GM18861 (cell line): ENCODE data around the gene G6PC3.

Experiments
- ATAC-seq: cut with Tn5 transposase; IDR thresholded peaks from one replicate; pipeline ENCODE4 v1.9.1; 2021; ENCODE audit not compliant: unreplicated experiment

Gene G6PC3

GRCh38 chr17:44059101-44059892 is 11.2 kb upstream of the G6PC3 start:
- no peak for ATAC-seq

GRCh38 chr17:44061446-44061845 is 9.1 kb upstream of the G6PC3 start:
- no peak for ATAC-seq

- no peak for ATAC-seq
Observed at GRCh38 chr17:44062871-44063270, 7.7 kb upstream of the G6PC3 start.

DNA sequence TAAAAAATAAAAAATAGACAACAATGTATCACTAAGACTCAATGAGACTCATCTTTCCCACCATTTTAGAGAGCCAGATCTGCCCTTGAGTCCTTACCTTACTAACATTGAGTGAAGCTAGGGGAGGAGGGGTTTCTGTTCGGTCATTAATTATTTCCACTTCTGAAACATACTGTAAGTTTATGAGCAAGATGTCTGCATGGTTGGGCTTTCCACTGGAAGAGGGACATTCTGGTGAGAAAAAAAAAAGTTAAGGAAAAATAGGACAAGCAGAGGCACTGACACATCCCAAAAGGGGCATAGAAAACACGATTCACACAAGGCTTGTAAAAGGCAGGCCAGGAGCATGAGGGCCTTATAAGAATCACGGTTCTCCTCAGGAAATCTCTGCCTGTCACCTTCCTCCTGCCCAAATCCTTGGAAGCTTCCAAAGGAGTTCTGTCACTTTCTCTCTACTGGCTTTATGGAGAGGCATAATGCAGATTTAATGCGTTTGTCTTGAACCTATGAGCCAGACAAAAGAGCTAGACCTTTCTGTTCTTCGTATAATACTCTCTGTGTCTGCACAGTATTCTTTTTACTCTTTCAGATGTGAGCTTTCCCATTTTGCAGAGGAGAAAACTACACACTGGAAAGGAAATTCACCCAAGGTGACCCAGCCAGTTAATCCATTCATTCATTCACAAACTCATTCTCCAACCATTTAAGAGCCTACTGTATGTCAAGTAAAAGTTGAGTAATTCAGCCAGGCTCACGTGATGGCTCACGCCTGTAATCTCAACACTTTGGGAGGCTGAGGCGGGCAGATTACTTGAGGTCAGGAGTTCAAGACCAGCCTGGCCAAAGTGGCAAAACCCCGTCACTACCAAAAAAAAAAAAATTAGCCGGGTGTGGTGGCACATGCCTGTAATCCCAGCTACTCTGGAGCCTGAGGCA is 6.6 kb upstream of the G6PC3 start:
- no peak for ATAC-seq

- no peak for ATAC-seq
Observed at GRCh38 chr17:44065668-44066203, 4.8 kb upstream of the G6PC3 start.

- peak; percentile 56 for ATAC-seq
Observed at GRCh38 chr17:44066204-44066930, 4.2 kb upstream of the G6PC3 start, which contains the start of gene LSM12. TSS of gene LSM12 (minus strand) at chr17:44066671. CDS start at chr17:44066587, 84 bp downstream.

- ATAC-seq: no peak
Observed at GRCh38 chr17:44067545-44067940, 3.0 kb upstream of the G6PC3 start.

- ATAC-seq: peak; percentile 3
Observed at GRCh38 chr17:44069974-44070454, 521 bp upstream of the G6PC3 start.

- no peak for ATAC-seq
Observed at GRCh38 chr17:44071198-44071520, 624 bp downstream of the G6PC3 start.

DNA sequence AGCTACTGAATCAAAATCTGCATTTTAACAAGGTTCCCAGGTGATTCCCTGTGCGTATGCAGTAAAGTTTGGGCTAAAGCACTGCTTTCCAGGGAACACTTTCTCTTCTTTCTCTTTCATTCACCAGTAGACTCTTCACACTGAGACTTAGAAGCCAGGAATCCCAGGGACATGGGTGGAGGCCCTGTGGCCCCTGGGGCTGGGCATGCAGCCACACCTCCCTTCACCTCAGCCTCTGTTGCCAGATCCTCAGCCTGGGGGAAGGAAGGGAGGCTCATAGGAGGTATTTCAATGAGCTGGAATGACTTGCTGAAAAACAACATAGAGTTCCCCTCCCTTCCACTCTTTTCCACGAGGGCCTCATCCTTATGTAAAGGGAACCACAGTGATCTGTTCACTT is 1.2 kb downstream of the G6PC3 start:
- no peak for ATAC-seq

DNA sequence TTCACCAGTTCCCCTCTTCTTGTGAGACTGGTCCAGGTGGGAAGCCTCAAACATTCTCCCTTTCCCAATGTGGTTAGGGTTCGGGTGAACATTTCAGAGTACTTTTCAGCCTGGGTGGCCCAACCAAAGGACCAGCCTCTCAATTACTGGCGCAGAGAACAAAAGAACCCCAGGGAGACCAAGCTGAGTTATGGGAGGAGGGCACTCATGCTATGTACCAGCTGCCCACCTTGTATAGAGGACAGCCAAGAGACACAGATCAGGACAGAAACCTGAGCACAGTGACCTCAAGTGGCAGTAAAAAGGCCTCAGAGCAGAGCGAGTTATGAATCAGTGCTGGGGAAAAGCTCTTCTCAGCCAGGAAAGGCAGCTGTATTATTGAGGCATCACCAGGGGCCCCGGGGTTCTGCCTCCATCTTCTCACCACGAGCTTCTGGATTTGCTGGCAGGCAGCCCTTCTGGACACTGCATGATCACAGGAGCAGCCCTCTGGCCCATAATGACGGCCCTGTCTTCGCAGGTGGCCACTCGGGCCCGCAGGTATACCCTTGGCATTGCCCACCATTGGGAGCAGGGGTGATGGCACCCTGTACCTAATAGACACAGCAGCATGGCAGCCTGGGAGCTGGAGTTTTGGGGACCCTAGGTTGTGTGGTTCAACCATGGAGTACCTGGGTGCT is 3.8 kb downstream of the G6PC3 start:
- ATAC-seq: no peak

- ATAC-seq: no peak
Observed at GRCh38 chr17:44074911-44075285, 4.4 kb downstream of the G6PC3 start.

- ATAC-seq: no peak
Observed at GRCh38 chr17:44075598-44076293, 5.2 kb downstream of the G6PC3 start.

- ATAC-seq: no peak
Observed at GRCh38 chr17:44076716-44077594, 6.4 kb downstream of the G6PC3 start.

DNA sequence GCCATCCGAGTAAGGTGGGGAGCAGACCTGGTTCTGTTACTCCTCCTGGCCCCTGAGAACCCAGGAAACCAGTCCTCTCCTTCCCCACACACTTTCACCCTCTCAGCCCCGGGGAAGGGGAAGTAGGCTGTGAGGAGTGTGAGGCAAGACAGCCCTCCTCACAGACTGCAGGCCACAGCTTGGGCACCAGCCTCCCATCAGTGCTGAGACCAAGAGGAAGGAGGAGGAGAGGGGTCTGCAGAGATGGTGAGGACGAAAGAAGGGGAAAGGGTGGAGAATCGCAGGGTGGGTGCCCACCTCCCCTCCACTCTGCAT is 7.0 kb downstream of the G6PC3 start:
- ATAC-seq: no peak

DNA sequence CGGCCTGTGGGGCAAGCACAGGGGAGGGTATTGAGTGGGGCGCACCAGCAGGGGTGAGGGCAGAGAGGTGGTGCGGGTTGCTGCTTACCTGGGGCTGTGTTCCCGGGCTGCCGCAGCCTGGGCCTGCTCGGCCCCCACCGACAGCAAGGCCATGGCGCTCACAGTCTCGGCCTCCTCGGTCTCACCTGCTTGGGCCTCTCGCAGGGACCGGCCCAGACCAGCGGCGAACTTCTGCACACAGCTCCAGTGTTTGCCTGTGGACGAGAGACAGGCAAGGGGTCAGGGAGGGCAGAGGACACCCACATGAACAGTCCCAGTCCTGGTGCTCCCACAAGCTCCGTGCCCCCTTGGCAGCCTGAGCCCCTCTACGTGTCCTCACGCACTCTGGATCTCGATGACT is 7.9 kb downstream of the G6PC3 start:
- no peak for ATAC-seq

- ATAC-seq: no peak
Observed at GRCh38 chr17:44079877-44080821, 9.6 kb downstream of the G6PC3 start.

- no peak for ATAC-seq
Observed at GRCh38 chr17:44081681-44082080, 11.1 kb downstream of the G6PC3 start.
